Measurements from ENCODE around the gene CLTCL1. TPM values are rescaled to one million over a fixed set of nuclear protein-coding genes. Genes with fewer than 3 reads are reported as not detected.

Gene CLTCL1
- total RNA-seq, 1 donor from 2014 or later: 24.5 TPM

DNA sequence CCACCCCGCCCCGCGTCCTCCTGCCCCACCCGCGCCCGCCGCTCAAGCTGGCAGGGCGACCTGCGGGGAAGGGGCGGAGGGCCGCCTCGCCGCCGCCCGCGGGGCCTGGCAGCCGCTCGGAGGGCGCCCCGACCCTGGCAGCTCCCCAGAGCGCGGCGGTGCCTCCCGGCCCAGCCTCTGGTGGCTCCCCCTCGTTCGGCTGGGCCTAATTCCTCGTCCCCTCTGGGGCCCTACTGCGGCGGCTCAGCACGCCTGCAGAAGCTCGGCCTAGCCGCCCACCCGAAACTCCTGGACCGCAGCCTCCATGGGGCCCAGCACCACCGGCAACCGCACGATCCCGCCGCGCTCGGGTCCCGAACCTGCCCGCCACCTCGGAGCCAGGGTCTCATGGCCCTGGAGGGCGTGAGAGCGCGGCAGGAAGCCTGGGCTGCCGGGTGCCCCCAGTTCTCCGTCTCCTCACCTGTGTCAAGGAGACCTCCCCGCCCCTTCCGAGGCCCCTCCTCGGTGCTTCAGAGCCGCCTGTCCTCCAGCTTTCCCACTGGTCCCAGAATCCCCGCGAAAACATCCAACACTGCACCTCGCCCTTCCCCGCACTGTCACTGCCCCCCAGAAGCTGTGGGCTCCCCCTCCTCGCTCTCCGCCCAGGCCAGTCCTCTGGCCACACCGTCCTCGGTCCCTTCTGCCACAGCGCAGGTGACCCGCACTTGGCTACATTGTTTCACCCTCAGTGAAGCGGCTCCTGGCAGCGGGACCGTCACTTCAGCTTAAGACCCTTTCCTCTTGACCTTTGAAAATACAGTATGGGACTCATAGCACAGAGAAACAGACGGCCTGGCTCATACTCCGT lies 140.8 kb downstream of the CLTCL1 start:
- DNase-seq (ENCODE audit: low read depth): no peak

DNA sequence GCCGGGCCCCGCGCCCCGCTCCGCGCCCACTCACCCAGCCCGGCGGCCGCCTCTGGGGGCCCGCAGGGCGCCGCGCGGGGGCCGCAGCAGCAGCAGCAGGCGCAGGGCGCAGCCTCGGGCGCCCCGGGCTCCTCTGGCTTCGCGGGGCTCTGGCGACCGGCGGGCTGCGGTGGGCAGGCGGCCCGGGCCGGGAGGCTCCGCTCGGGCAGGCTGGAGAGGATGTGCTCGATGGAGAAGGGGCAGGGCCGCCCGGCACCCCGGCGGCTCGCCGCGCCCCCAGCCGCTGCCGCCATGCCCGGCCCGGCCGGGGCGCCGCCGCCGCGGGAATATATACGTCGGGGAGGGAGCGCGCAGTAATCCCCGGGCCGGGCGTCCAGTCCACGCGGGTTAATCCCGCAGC lies 141.5 kb downstream of the CLTCL1 start, which contains the start of gene GSC2:
GSC2 (minus strand) TSS at position 302 of the 400 bp plus-strand sequence; CDS start at position 293, 9 bp downstream.
- no peak for DNase-seq (ENCODE audit: low read depth)

DNA sequence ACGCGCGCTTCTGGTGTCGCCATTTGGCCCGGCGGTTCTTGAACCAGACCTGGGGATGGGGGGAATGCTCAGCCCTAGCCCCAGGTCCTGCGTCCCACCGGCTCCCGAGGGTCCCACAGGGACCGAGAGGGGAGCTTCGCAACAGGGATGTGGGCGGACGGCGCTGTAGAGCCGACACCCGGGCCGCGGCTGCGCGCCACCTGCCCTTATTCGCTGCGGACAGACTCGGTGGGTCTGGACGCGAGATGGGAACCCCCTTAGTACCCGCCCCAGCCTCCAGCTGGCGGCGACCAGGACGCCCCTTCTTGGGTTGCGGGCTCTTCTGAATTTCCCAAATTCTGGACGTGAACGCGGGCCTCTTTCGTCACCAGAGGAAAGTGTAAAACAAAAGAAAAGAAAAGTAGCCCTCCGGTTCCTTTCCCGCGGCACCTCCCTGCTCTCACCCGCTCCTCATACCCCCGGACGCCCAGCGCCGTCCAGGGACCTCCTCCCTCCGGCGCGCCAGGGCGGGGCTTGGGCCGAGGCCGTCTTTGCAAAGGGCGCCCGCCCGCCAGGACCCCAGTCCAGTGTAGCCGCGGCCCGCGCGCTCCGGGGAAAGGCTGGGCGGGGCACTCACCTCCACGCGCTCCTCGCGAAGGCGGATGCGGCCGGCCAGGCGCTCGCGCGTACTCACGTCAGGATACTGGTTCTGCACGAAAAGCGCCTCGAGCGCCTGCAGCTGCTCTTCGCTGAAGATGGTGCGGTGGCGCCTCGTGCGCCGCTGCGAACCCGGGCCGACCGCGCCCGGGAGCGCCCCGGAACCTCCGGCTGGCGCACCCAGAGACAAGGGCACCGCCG lies 142.3 kb downstream of the CLTCL1 start:
- no peak for DNase-seq (ENCODE audit: low read depth)

DNA sequence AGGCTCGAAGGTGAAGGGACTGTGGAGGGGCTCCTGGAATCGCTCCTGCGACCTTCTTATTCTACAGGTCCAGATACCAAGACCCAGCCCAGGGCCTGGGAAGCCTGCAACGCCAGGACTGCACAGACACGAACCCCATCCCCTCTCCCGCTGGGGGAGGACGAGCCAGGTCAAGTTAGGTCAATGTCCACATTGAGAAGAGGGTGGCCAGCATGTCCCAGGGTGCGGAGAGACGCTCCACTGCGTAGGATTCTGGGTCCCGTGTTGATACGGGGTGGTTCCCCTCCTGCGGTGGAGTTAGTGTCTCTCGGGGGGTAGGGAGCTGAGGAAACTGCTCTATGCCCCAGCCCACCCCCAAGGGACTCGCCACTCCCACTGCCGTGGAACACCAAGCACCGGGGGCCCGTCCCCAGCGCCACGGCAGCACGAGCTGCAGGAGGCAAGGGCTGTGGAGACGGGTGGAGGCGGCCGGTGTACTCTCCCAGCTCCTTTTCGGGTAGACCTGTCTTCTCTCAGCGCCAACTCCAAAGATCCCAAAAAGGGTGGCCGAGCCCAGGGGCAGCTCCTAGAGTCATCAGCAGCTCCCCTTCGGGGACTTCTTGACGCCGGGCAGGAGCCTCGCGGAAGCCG lies 143.0 kb downstream of the CLTCL1 start:
- no peak for DNase-seq (ENCODE audit: low read depth)

DNA sequence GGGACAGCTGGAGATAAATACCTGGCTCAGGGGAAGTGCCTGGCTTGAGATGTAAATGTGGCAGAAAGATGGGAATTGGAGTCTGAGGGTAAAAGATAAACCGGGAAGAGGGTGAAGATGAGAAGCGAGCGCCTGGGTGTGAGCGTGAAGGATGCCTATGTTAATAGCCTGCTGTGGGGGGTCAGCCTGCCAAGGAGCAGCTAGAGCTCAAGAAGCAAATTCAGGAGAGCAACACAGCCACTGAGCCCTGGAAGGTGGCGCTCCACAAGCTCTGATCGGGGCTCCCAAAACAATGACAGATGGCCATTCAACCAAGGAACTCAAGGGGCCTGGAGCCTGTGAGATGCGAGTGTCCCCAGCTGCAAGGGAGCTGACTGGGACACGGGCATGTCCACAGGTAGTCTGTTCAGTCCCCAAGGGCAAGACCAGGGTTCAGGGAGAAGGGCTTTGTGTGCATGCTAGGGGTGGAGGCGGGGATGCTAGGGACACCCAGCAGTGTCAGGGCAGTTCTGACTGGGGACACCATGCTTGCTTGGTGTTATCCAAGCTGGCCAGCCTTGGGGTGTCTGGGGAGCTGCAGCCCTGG lies 144.2 kb downstream of the CLTCL1 start:
- DNase-seq (ENCODE audit: low read depth): no peak

DNA sequence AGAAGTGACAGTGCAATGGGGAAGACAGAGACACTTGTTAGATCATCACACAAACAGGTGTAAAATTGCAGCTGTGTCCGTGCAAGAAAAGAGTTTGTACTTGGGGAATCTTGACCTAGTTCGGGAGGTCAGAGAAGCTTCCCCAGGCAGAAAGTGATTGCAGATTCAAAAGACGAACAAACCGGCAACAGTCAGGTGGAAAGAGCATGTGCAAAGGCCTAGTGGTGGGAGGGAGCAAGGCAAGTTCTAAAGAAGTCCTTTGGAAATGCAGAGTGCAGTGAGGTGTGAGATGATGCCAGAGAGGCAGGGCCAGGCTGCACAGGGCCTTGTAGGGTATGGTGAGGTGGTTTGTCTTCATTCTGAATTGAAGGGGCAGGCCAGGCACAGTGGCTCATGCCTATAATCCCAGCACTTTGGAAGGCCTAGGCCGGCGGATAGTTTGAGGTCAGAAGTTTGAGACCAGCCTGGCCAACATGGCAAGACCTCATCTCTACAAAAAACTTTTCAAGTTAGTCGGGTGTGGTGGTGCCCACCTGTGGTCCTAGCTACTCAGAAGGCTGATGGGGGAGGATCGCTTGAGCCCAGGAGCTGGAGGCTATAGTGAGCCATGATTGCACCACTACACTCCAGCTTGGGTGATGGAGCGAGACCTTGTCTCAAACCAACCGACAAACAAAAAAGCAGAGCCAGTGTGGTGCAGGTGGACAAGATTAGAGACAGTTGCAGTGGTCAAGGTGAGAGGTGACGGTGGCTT lies 145.1 kb downstream of the CLTCL1 start:
- DNase-seq (ENCODE audit: low read depth): no peak

DNA sequence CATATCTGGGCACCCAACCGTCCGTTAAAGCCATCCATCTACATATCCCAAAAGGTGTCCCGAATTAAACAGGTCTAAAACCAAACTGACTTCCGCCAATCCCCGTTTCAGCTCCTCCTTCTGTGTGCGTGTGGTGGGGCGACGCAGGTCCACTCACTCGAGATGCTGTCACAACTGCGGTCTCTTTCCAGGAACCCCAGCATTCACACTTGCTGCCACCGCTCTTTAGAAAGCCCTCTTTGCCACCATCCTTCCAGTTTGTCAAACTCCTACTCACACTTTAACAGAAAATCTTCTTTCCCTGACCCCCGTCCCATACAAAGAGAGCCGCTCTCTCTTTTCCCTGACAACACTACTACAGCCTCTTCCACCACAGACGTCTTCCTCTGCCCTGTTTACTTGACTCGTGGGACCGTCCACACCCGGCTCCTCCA lies 147.5 kb downstream of the CLTCL1 start:
- DNase-seq (ENCODE audit: low read depth): peak; percentile 3

DNA sequence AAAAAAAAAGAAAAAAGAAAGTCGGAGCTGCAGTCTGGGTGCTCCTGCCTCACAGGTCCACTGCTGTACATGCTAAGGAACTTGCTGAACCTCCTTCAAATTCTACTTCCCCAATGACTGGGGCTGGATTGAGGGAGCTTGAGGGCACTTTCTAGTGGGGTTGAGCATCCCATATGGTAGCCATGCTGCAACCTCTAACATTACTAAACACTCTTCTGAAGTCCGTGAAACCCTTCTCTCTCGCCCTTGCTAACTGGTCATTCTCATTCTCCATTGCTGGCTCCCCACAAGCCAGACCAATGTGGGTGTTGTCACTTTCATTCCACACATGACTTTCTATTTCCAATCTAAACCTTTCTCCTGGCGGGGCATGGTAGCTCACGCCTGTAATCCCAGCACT lies 148.3 kb downstream of the CLTCL1 start:
- DNase-seq (ENCODE audit: low read depth): no peak

DNA sequence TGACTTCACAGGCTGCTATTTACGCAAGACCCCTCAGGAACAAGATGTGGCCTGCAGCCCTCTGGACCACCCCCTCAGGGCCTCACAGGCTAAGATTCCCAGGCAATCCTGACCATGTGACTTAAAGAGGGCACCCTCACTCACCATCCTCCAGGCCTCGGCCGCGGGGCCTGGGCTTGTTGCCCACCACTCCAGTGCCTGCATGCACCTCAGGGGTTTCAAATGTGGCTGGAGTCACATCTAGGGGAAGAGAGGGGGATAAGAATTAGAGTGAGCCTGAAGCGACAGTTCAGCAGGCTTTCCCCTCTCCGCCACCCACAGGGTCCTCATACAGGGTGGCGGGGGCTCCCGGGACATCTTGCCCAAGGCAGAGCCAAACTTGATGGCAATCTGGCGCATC lies 149.1 kb downstream of the CLTCL1 start:
- no peak for DNase-seq (ENCODE audit: low read depth)

DNA sequence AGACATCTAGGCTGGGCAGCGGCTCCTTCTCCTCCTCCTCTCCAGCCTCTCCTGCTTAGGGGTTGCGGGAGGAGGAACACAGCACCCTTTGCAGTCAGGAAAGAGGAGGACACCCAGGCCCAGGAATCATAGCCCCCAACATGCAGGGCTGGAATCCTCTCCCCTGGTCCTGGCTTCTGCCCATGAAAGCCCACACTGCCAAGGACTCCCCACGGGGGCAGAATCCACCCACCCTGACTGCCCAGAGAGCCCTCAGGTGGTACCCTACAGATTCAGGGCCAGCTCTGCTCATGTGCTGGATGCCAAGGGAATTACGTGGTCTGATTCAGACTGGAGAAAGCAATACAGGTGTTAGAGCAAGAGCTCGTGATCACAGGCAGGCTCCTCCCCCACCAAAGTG lies 151.5 kb downstream of the CLTCL1 start:
- DNase-seq (ENCODE audit: low read depth): no peak

DNA sequence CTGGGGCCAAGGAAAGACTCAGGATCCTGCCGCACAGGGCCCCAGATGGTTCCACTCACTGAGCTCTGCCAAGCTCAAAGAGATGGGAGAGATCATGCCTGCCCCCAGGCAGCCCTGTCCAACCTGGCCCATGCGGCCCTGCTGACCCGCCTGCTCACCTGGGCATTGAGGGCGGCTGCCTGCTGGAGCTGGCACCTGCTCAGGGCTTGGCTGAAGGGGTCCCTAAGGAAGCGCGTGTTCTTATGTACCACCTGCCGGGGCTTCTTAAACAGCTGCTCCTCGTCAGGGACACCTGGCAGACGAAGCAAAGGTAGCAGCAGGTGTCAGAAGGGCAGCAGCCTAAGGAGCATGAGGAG lies 152.5 kb downstream of the CLTCL1 start:
- no peak for DNase-seq (ENCODE audit: low read depth)

DNA sequence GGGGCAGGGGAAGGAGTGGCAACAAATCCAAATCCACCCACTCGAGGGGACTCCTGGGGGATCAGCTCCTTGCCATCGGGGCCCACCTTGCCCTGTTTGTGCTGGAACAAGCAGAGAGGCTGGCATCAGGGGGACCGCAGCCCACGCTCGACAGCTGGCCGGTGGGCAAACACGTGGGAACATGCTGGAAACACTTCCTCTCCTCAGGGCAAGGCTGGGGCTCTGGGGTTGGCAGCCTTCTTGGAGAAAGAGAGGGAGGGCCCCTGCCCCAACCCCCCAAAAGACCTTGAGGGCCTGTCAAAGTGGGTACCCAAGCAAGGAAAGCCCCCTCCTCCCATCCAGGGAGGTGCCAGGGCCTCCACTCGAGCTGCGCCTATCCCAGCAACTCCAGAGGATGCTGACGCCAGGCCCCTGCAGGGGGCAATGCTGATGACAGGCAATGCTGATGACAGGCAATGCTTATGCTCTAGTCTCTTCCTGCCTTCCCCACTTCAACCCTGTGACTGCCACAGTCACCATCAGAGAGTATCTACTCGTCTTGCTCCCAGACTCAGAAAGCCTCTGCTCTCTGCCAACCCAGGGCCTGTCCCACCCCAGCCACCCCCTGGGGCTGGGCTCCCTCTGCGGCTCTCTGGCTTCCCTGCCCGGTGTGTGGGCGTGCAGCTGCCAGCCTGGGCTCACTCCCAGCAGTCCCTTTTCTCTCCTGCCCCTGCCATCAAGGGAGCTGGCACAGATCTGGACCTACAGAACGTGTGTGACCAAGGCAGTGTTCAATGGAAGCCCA lies 153.1 kb downstream of the CLTCL1 start:
- no peak for DNase-seq (ENCODE audit: low read depth)

DNA sequence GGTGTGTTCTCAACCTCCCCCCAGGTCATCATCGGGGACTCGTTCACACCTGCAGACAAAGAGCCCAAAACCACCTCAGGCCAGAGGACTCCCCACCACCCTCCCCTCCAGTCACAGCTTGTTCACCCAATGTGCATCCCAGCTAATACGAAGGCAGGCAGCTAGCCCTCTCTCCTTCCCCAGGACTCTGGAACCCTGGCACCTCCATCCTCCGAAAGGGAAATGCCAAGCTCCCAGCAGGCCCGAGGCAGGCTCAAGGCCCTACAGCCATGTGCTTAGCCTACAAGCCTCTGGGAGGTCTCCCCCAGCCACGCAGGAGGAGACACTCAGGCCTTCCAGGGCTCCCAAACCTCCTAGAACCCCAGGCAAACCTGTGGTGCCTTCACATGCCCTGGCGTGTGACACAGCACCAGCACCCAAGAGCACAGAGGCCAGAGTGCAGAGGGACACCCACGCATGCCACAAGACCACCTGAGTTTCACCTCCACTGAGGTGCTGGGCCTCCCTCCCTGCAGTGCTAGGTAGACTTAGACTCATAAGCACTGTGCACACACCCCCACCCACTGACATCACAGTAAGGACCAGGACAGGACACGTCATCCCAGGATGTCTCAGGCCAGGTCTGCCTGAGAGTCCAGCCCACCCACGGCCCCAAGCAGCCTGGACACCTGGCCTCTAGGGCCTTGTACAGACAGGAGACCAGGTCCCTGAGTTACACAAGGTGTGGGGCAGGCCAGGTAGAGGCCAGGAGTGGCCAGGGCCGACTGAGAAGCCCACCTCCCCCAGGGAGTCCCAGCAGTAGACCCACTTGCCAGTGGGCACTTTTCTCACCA lies 153.9 kb downstream of the CLTCL1 start:
- no peak for DNase-seq (ENCODE audit: low read depth)

DNA sequence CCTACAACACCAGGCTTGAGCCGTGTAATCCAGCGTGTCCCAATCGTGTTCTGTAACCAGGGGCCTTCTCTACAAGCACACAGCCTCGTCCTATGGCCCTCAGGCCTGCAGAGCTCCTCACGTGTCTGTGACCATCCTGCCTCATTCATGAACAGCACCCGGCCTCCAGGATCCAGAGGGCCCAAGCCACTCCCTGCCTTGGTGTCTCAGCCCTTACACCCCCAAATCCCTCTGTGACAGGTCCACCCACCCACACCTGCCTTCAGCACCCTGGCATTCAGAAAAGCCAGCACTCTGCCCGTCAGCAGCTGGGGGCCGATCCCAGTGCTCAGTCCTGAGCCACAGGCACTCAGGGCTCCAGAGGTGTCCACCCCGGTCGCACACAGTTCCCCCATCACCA lies 154.6 kb downstream of the CLTCL1 start:
- DNase-seq (ENCODE audit: low read depth): no peak

DNA sequence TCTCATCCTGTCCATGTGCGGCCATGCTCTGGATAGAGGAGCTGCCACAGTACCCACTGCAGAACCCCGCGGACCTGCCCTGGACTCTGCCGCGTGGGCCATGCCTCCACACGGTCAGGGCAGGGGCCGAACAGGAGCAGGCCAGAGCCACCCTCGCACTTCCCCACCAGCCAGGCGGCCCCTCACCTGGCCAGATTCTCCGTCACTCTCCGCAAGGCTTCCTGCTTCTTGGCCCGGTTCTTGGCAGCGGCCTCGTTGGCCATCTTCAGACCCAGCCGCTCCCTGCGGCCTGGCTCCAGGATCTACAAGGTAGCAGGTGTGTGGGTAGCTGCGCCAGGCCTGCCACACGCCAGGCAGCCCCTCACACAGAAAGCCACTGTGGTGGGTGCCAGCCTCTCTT lies 156.6 kb downstream of the CLTCL1 start:
- no peak for DNase-seq (ENCODE audit: low read depth)

DNA sequence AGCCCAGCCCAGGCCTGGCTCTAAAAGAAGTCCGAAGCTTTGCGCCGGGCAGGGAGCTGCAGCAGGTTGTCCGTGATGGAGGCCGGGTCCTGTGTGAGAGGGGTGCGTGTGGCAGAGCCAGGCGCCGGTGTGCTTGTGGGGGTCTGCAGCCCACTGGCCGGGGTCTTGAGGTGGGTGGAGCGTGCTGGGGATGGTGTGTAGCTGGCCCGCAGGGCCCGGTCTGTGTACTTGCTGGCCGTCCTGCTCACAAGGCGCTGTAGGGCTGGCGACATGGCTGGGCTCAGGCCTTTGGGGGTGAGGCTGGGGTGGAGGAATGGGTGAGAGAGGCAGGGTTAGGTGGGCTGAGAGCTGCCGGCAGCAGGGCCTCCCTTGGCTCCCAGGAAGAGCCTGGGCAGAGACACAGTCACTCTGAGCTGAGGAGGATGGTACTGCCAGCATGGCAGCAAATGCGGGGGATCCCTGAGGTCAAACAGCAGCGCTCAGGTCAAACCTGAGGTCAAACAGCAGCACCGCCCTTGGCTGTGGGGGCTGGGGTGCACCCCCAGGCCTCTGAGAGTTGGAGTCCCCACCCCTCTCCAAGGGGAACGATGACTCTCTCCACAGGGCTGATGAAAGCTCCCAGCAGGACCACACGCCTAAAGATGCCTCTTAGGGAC lies 157.2 kb downstream of the CLTCL1 start:
- no peak for DNase-seq (ENCODE audit: low read depth)

DNA sequence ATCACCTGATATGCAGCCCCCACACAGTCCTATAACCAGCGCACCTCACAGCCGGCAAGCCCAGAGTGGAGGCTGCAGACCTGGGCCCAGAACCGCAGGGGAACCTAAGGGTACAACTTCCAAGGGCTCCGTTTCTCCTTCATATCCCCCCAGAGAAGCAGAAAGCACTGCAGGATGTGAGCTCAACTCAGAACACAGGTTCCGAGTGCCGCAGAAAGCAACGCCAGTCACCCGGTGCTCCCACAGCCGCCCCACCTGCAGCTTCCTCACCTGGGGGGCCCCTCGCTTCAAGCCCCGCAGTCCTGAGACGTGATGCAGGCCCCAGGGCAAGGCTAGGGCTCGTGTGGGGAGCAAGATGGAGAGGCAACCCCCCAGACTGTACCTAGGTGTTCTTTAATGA lies 158.0 kb downstream of the CLTCL1 start:
- no peak for DNase-seq (ENCODE audit: low read depth)

DNA sequence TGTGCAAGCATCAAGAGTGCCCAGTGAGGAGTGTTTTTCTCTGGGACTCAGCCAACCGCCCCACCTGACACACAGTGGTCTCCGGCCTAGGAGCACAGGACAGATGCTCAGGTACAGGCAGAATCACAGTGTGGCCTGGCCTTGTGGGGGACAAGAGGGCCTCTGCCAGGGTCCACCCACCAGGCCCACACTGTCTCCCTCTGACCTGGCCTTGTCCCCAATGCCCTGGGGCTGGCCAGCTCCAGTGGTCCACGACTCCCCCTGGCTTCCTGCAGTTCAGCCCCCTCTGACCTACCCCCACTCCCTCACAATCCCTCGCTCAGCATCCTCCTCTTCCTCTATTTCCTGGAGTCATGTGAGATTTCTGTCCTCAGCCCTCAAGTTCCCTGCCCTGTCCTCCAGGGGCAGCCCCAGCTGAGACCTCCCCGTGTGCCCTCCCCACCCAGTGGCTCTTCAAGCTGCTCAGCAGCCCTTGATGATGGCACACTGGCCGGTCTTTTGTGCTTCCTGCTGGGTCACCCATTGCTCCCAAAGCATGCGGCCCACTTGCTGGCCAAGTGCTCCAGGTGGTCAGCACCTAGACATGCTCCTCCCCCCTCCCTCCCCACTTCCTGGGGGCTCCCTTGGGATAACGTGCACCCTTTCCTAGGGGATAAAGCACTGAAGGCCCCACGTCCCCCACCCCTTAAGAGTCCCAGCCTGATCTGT lies 158.7 kb downstream of the CLTCL1 start:
- no peak for DNase-seq (ENCODE audit: low read depth)

Measured in renal cortical epithelial cell (primary cell).